ENCODE measurements around the gene IBTK.
"Not testable (repeated sequence)": the region's sequence is repeated elsewhere in the genome, so short reads cannot be mapped to it uniquely, and the experiment has no call there.

IBTK gene

DNA sequence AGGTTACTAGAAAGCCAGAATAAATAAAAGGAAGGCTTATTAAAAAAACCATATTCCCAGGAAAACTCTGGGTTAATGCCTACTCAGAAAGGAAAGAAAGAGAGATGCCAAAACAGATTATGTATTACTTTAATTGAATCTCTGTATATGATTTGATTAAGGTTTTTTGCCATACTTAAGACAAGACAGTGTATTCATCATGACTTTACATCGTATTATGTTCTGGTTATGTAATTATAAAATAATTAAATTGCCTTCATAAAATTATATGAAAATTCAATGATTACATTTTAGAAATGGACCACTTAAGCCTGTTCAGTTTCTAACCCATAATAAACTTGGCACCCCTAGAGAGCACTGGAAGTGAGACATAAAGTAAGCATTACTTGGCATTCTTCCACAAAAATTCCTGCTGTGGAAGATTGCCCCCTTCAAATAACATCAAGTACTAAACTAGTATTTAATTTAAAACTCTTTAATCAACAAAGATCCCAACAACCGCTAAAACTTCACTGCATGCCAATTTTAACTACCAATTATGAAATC is 20.8 kb upstream of the IBTK start:
- no peak overlapping the region for H3K4me2 ChIP-seq
- no peak for TF ChIP-seq Cebpa-rat (IDR thresholded peaks at IDR 0.05)
- no peak overlapping the region for H3K9ac ChIP-seq
- H3K4me3 ChIP-seq: no peak overlapping the region
- H3K27ac ChIP-seq: no peak overlapping the region
- H3K36me3 ChIP-seq: no peaks in the 10 kb centered on the region
- no peaks in the 10 kb centered on the region for H3K9me3 ChIP-seq (replicated peaks in 1 of 11)
- H3K4me1 ChIP-seq: no peaks in the 10 kb centered on the region
- H4K20me1 ChIP-seq: no peaks in the 10 kb centered on the region
- H3K27me3 ChIP-seq: no peaks in the 10 kb centered on the region

DNA sequence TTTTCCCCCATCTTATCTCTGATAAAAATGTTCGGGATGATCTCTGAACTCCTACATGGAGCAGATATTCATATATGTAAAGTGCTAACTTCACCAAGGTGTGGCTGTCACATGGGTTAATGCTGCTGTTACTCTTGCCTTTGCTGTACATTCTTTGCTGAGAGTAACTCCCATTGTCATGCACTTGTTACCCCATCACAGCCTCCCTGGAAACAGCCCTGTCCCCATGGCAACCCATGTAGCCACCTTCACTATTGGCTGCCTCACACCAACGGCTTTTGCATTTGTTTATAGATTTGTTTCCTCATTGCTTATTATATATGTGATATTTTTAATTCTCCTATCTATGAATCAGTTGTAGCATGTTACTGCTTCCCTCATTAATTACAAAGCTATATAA is 17.3 kb upstream of the IBTK start:
- H3K4me2 ChIP-seq: no peak overlapping the region
- no peak overlapping the region for H3K9ac ChIP-seq
- H4K20me1 ChIP-seq: no peaks in the 10 kb centered on the region
- H3K4me3 ChIP-seq: no peak overlapping the region
- H3K27ac ChIP-seq: no peak overlapping the region
- TF ChIP-seq Cebpa-rat (IDR thresholded peaks at IDR 0.05): no peak
- H3K27me3 ChIP-seq: no peaks in the 10 kb centered on the region
- H3K36me3 ChIP-seq: no peaks in the 10 kb centered on the region
- no peaks in the 10 kb centered on the region for H3K9me3 ChIP-seq (replicated peaks in 1 of 11)
- peaks cover 0 to 19% (median 15%) of the 10 kb centered on the region in 10 experiments; a peak in 12 of 20 replicates for H3K4me1 ChIP-seq

DNA sequence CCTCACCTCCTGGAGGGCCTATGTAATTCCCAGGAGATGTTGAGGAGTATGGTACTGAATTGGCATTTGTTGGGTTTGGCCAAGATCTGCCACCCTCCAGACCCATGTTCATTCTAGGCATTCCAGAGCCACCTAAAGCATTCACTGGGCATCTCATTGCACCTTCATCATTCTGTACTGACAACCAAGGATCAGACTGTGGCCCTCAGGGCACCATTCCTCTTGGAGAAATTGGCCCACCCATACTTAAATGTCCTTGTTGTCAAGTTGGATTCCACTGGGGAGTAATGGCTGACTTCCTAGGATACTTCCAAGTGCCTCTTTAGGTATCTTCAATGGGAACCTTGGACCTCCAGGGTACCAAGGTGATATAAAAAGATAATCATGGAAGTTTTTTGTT is 16.8 kb upstream of the IBTK start:
- Histone ChIP-seq H3K27ac (no peak overlapping the region), H3K4me3 (no peak overlapping the region), H3K27me3 (no peaks in the 10 kb centered on the region), H4K20me1 (no peaks in the 10 kb centered on the region), H3K36me3 (no peaks in the 10 kb centered on the region), H3K9ac (no peak overlapping the region), H3K9me3 (replicated peaks in 1 of 11) (no peaks in the 10 kb centered on the region), H3K4me2 (no peak overlapping the region), H3K4me1 (peaks cover 0 to 24% (median 16%) of the 10 kb centered on the region in 10 experiments; a peak in 13 of 20 replicates)
- no peak for TF ChIP-seq Cebpa-rat (IDR thresholded peaks at IDR 0.05)

DNA sequence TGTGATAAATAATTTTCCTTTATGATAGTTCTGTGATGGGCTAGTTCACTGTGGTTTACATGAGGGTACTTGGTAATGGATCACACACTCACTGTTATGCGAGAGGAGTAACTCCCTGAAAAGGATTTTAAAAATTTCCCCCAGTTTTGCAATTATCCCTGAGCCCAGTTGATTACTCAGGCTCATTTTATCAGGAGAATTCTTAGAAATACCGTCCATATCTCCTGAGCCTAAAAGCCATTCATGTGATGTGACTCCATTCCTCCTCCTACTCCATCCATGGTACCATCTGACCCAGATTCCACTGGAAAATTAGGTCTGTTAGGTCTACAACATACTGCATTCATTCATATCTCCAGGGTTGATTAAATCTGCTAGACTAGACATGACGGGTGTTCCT is 16.4 kb upstream of the IBTK start:
- Histone ChIP-seq H3K4me2 (no peak overlapping the region), H3K4me3 (no peak overlapping the region), H3K27ac (no peak overlapping the region), H3K27me3 (no peaks in the 10 kb centered on the region), H4K20me1 (no peaks in the 10 kb centered on the region), H3K9ac (no peak overlapping the region), H3K4me1 (peaks cover 0 to 28% (median 20%) of the 10 kb centered on the region in 10 experiments; a peak in 15 of 20 replicates), H3K9me3 (replicated peaks in 1 of 11) (no peaks in the 10 kb centered on the region), H3K36me3 (no peaks in the 10 kb centered on the region)
- TF ChIP-seq Cebpa-rat (IDR thresholded peaks at IDR 0.05): no peak

DNA sequence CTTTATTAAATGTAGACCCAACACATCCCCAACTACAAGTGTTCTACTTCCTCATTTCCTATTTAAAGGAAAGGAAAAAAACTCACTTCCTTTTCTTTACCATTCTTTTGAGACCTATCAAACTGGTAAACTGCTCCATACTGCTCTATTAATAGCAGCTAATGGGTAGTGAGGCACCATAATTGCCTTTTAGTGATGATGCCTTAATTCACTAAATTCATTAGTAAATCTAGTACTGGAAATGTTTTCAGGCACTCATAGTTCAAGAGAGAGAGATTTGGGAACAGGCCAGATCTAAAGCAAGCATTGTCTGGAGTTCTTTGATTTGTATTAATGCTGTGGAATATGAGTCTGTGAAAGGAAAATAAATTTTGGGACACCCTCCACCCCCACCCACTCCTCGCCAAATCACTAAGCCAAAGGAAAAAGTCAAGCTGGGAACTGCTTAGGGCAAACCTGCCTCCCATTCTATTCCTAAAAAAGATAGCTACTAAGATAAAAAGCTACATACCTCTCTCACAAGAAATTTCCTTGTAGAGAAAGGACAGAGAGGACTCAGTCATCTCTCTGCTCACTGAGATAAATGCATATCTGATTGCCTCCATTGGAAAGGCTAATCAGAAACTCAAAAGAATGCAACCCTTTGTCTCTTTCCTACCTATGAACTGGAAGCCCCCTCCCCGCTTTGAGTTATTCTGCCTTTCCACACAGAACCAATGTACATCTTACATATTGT is 13.6 kb upstream of the IBTK start:
- H4K20me1 ChIP-seq: no peaks in the 10 kb centered on the region
- H3K4me3 ChIP-seq: no peak overlapping the region
- peak overlapping the region in 1 of 11 experiments; percentile 16; a peak in 2 of 22 replicates for H3K27ac ChIP-seq
- peak overlapping the region in 7 of 11 experiments; percentile 15 to 67 (median 42); a peak in 11 of 22 replicates for H3K4me2 ChIP-seq
- no peak overlapping the region for H3K9ac ChIP-seq
- no peak for TF ChIP-seq Cebpa-rat (IDR thresholded peaks at IDR 0.05)
- H3K27me3 ChIP-seq: no peaks in the 10 kb centered on the region
- H3K36me3 ChIP-seq: no peaks in the 10 kb centered on the region
- peaks cover 0 to 33% (median 25%) of the 10 kb centered on the region in 10 experiments; a peak in 15 of 20 replicates for H3K4me1 ChIP-seq
- H3K9me3 ChIP-seq (replicated peaks in 1 of 11): no peaks in the 10 kb centered on the region

DNA sequence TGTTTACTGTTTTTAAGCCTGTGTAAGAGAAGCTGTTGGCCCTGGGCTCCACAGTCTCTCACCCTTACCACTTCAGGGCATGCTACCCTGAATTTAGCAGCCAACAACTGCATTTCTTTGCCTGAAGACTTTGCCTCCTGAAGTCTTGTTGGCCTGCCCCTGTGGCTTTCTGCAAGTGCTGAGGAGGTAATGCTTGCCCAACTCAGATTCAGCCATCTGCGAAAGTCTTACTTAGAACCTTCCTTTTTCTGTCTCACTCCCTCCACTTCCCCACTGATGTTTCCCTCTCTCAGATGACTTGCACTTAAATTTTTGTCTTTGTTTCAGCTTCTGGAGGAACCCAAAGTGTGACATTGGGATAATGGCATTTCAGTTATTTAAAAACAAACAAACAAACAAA is 11.8 kb upstream of the IBTK start:
- H3K27ac ChIP-seq: peak overlapping the region in 8 of 11 experiments; percentile 31 to 85 (median 75); a peak in 16 of 22 replicates
- H3K4me3 ChIP-seq: no peak overlapping the region
- no peaks in the 10 kb centered on the region for H3K9me3 ChIP-seq (replicated peaks in 1 of 11)

DNA sequence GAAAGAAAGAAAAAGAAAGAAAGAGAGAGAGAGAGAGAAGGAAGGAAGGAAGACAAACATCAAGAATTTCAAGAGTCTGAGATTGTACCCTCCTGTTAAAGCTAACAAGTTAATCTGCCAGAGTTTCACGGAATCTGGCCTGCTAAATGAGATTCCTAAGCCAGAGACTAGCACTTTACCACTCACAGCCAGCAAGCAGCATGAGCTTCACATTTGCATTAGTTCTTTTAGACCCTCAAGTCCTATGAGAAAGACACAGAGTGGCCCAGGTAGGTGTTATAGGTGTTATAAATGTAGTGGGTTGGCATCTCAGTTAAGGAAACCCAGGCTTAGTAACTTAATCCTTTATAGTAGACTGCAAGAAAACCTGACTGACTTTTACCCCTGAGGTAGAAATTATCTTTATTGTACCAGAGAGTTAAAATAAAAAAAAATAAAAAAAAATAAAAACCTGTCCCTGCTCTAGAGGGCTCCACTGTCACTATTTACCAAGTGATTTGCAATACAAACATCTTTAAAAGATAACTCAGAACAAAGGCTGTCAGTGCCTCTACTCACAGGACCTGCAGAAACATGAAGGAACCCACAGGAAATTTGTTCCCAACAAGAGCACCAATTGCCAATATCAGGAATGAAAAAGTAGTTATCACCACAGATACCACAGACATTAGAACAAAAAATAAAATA is 9.7 kb upstream of the IBTK start:
- Histone ChIP-seq H3K4me1 (peaks cover 0 to 33% (median 25%) of the 10 kb centered on the region in 10 experiments; a peak in 15 of 20 replicates), H3K4me2 (no peak overlapping the region)

More for the DNA sequence above, 11.8 kb upstream of the IBTK start:
- H4K20me1 ChIP-seq: no peaks in the 10 kb centered on the region
- H3K4me1 ChIP-seq: peaks cover 0 to 33% (median 25%) of the 10 kb centered on the region in 10 experiments; a peak in 15 of 20 replicates
- TF ChIP-seq Cebpa-rat (IDR thresholded peaks at IDR 0.05): peak in 5 of 11 experiments; percentile 30 to 65 (median 45); a peak in 8 of 22 replicates
- H3K9ac ChIP-seq: peak overlapping the region in 5 of 11 experiments; percentile 39 to 68 (median 54); a peak in 7 of 22 replicates
- peak overlapping the region in 8 of 11 experiments; percentile 12 to 67 (median 46); a peak in 14 of 22 replicates for H3K4me2 ChIP-seq
- H3K36me3 ChIP-seq: no peaks in the 10 kb centered on the region
- no peaks in the 10 kb centered on the region for H3K27me3 ChIP-seq

DNA sequence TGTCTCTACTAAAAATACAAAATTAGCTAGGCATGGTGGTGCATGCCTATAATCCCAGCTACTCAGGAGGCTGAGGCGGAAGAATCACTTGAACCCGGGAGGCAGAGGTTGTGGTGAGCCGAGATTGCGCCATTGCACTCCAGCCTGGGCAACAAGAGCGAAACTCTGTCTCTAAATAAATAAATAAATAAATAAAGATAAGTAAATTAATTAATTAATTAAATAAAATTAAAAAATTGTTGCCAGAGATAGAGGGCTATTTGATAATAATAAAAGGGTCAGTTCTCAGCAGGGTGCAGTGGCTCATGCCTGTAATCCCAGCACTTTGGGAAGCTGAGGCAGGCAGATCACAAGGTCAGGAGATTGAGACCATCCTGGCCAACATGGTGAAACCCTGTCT is 7.2 kb upstream of the IBTK start:
- peaks cover 0 to 13% (median 9%) of the 10 kb centered on the region in 10 experiments; a peak in 15 of 20 replicates for H3K4me1 ChIP-seq
- H3K9me3 ChIP-seq (replicated peaks in 1 of 11); H3K4me2 ChIP-seq; H4K20me1 ChIP-seq; H3K27me3 ChIP-seq; H3K4me3 ChIP-seq; H3K9ac ChIP-seq; H3K27ac ChIP-seq; H3K36me3 ChIP-seq: not testable (repeated sequence)

More for the DNA sequence above, 9.7 kb upstream of the IBTK start:
- no peaks in the 10 kb centered on the region for H4K20me1 ChIP-seq
- H3K9me3 ChIP-seq (replicated peaks in 1 of 11): no peaks in the 10 kb centered on the region
- no peak overlapping the region for H3K4me3 ChIP-seq
- H3K27me3 ChIP-seq: no peaks in the 10 kb centered on the region
- no peaks in the 10 kb centered on the region for H3K36me3 ChIP-seq
- no peak overlapping the region for H3K27ac ChIP-seq
- no peak for TF ChIP-seq Cebpa-rat (IDR thresholded peaks at IDR 0.05)
- H3K9ac ChIP-seq: no peak overlapping the region

DNA sequence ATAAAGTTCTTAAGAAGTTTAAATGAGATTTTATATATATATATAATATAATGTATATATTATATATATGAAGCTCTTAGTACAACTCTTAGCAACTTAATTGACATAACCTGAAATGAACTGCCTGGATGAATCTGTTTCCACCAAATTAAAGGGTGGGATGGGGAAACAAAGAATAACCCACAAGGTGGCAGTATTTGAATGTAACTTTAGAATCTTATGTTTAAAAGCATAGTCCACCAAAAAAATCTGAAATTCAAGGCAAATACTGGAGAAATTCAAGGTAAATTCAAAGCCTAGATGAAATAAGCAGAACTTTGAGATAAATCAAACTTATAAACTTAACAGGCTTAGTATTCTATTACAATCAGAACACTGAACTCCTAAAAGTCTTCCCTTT is 4.4 kb upstream of the IBTK start:
- no peak overlapping the region for H3K4me2 ChIP-seq
- no peak overlapping the region for H3K9ac ChIP-seq
- H4K20me1 ChIP-seq: no peaks in the 10 kb centered on the region
- TF ChIP-seq Cebpa-rat (IDR thresholded peaks at IDR 0.05): no peak
- H3K4me3 ChIP-seq: no peak overlapping the region
- peaks cover 0 to 7% (median 5%) of the 10 kb centered on the region in 10 experiments; a peak in 7 of 20 replicates for H3K4me1 ChIP-seq
- no peaks in the 10 kb centered on the region for H3K27me3 ChIP-seq
- H3K27ac ChIP-seq: no peak overlapping the region
- H3K9me3 ChIP-seq (replicated peaks in 1 of 11): no peaks in the 10 kb centered on the region
- no peaks in the 10 kb centered on the region for H3K36me3 ChIP-seq

All from BLaER1 treated with 17β-estradiol and CSF1 and Interleukin-3, amounts not matched to agents 10 nM and 100 nM (cell line).